AG08396 (cell line): ENCODE measurements around the gene PPP1R13B.

Experiments used
- DNase-seq: peaks from one replicate; pipeline ENCODE4 v3.0.0; 2012; ENCODE audit warnings: low spot score, mixed read lengths

PPP1R13B gene

GRCh38 chr14:103731916-103732867 lies 115.2 kb downstream of the PPP1R13B start:
- no peak for DNase-seq

GRCh38 chr14:103731481-103731880 lies 115.9 kb downstream of the PPP1R13B start:
- DNase-seq = no peak

GRCh38 chr14:103730490-103731035 lies 116.8 kb downstream of the PPP1R13B start:
- DNase-seq = no peak

- no peak for DNase-seq
These were observed 117.6 kb downstream of the PPP1R13B start for GRCh38 chr14:103729496-103730448.

GRCh38 chr14:103728721-103729120 lies 118.7 kb downstream of the PPP1R13B start:
- DNase-seq = no peak

- DNase-seq = no peak
These were observed 119.2 kb downstream of the PPP1R13B start for GRCh38 chr14:103728141-103728540.

- no peak for DNase-seq
These were observed 119.9 kb downstream of the PPP1R13B start for GRCh38 chr14:103727313-103727980.

- DNase-seq = no peak
These were observed 120.9 kb downstream of the PPP1R13B start for GRCh38 chr14:103726474-103726873.

- DNase-seq = no peak
These were observed 121.5 kb downstream of the PPP1R13B start for GRCh38 chr14:103725739-103726395.

GRCh38 chr14:103725001-103725682 lies 122.2 kb downstream of the PPP1R13B start:
- DNase-seq = no peak

- peak; percentile 64 for DNase-seq
These were observed 123.3 kb downstream of the PPP1R13B start for GRCh38 chr14:103724116-103724515.

- no peak for DNase-seq
These were observed 123.7 kb downstream of the PPP1R13B start for GRCh38 chr14:103723748-103724081.

GRCh38 chr14:103721334-103722120 lies 125.8 kb downstream of the PPP1R13B start:
- DNase-seq = no peak

- DNase-seq = no peak
These were observed 127.6 kb downstream of the PPP1R13B start for GRCh38 chr14:103719751-103720150.

GRCh38 chr14:103718572-103718971 lies 128.8 kb downstream of the PPP1R13B start:
- DNase-seq = peak; percentile 53

- no peak for DNase-seq
These were observed 130.4 kb downstream of the PPP1R13B start for GRCh38 chr14:103716899-103717411.

- peak; percentile 80 for DNase-seq
These were observed 131.1 kb downstream of the PPP1R13B start for GRCh38 chr14:103716091-103716801.

- DNase-seq = peak; percentile 100
These were observed 132.0 kb downstream of the PPP1R13B start, which contains the start of the genes XRCC3 and ZFYVE21 for GRCh38 chr14:103715052-103716000. Gene XRCC3 (minus strand): TSS chr14:103715451. CDS start chr14:103711087, 4,364 bp downstream. Gene ZFYVE21 (plus strand): TSS chr14:103715810. CDS start chr14:103715842, 32 bp downstream.
